ENCODE data around the gene DDX41. TPM values are rescaled to one million over a fixed set of nuclear protein-coding genes. Genes with fewer than 3 reads are reported as not detected.
"Not testable (repeated sequence)": the region's sequence is repeated elsewhere in the genome, so short reads cannot be mapped to it uniquely, and the experiment has no call there.

Gene DDX41
- polyA plus RNA-seq, 4 donors = 81.9 to 95.4 (median 87.6) TPM

GRCh38 chr5:177534433-177534832, 17.7 kb upstream of the DDX41 start:
- H3K4me1 ChIP-seq (ENCODE audit: control insufficient read depth in 3 of 3, insufficient read depth in 2 of 3, low read depth in 1 of 3, low read length in 2 of 3); H3K27me3 ChIP-seq (ENCODE audit: control insufficient read depth in 3 of 3, insufficient read depth in 3 of 3, low read length in 3 of 3); H3K9me3 ChIP-seq (ENCODE audit: control insufficient read depth in 2 of 2, insufficient read depth in 1 of 2, low read depth in 1 of 2, low read length in 1 of 2); FAIRE-seq; H3K4me3 ChIP-seq (ENCODE audit: low read depth in 1 of 3, low read length in 3 of 3); DNase-seq; H3K27ac ChIP-seq (ENCODE audit: low read depth in 1 of 3, low read length in 2 of 3): not testable (repeated sequence)
- WGBS, 3 donors = 95 to 97% (median 96%) methylated on average over 7 of the region's 7 CpGs
- peaks cover 16 to 78% (median 26%) of the 10 kb centered on the region in 3 donors for H3K36me3 ChIP-seq (ENCODE audit: control insufficient read depth in 3 of 3, insufficient read depth in 2 of 3, low read depth in 1 of 3, low read length in 3 of 3)

GRCh38 chr5:177531209-177531940, 14.6 kb upstream of the DDX41 start:
- Histone ChIP-seq H3K4me1 (ENCODE audit: control insufficient read depth in 3 of 3, insufficient read depth in 2 of 3, low read depth in 1 of 3, low read length in 2 of 3) (no peaks in the 10 kb centered on the region), H3K27ac (ENCODE audit: low read depth in 1 of 3, low read length in 2 of 3) (no peak overlapping the region), H3K27me3 (ENCODE audit: control insufficient read depth in 3 of 3, insufficient read depth in 3 of 3, low read length in 3 of 3) (no peaks in the 10 kb centered on the region), H3K9me3 (ENCODE audit: control insufficient read depth in 2 of 2, insufficient read depth in 1 of 2, low read depth in 1 of 2, low read length in 1 of 2) (no peaks in the 10 kb centered on the region), H3K4me3 (ENCODE audit: low read depth in 1 of 3, low read length in 3 of 3) (no peak overlapping the region), H3K36me3 (ENCODE audit: control insufficient read depth in 3 of 3, insufficient read depth in 2 of 3, low read depth in 1 of 3, low read length in 3 of 3) (peaks cover 4 to 84% (median 24%) of the 10 kb centered on the region in 3 donors)
- FAIRE-seq = no peak
- WGBS, 3 donors = 87 to 91% (median 90%) methylated on average over 27 of the region's 27 CpGs
- no peak for DNase-seq

GRCh38 chr5:177530638-177531037, 13.9 kb upstream of the DDX41 start:
- no peak overlapping the region for H3K4me3 ChIP-seq (ENCODE audit: low read depth in 1 of 3, low read length in 3 of 3)
- no peaks in the 10 kb centered on the region for H3K27me3 ChIP-seq (ENCODE audit: control insufficient read depth in 3 of 3, insufficient read depth in 3 of 3, low read length in 3 of 3)
- 81 to 96% (median 95%) methylated on average over 3 of the region's 3 CpGs for WGBS, 3 donors
- H3K27ac ChIP-seq (ENCODE audit: low read depth in 1 of 3, low read length in 2 of 3) = no peak overlapping the region
- no peaks in the 10 kb centered on the region for H3K9me3 ChIP-seq (ENCODE audit: control insufficient read depth in 2 of 2, insufficient read depth in 1 of 2, low read depth in 1 of 2, low read length in 1 of 2)
- no peaks in the 10 kb centered on the region for H3K4me1 ChIP-seq (ENCODE audit: control insufficient read depth in 3 of 3, insufficient read depth in 2 of 3, low read depth in 1 of 3, low read length in 2 of 3)
- DNase-seq = no peak
- H3K36me3 ChIP-seq (ENCODE audit: control insufficient read depth in 3 of 3, insufficient read depth in 2 of 3, low read depth in 1 of 3, low read length in 3 of 3) = peaks cover 6 to 86% (median 22%) of the 10 kb centered on the region in 3 donors
- FAIRE-seq = no peak

GRCh38 chr5:177529247-177530203, 12.8 kb upstream of the DDX41 start:
- DNase-seq = no peak

GRCh38 chr5:177528631-177529030, 11.9 kb upstream of the DDX41 start:
- DNase-seq (no peak), FAIRE-seq (no peak)
- no peak overlapping the region for H3K4me3 ChIP-seq (ENCODE audit: low read depth in 1 of 3, low read length in 3 of 3)
- no peaks in the 10 kb centered on the region for H3K27me3 ChIP-seq (ENCODE audit: control insufficient read depth in 3 of 3, insufficient read depth in 3 of 3, low read length in 3 of 3)
- H3K27ac ChIP-seq (ENCODE audit: low read depth in 1 of 3, low read length in 2 of 3) = no peak overlapping the region
- H3K9me3 ChIP-seq (ENCODE audit: control insufficient read depth in 2 of 2, insufficient read depth in 1 of 2, low read depth in 1 of 2, low read length in 1 of 2) = no peaks in the 10 kb centered on the region
- H3K4me1 ChIP-seq (ENCODE audit: control insufficient read depth in 3 of 3, insufficient read depth in 2 of 3, low read depth in 1 of 3, low read length in 2 of 3) = no peaks in the 10 kb centered on the region
- H3K36me3 ChIP-seq (ENCODE audit: control insufficient read depth in 3 of 3, insufficient read depth in 2 of 3, low read depth in 1 of 3, low read length in 3 of 3) = peaks cover 6 to 98% (median 25%) of the 10 kb centered on the region in 3 donors
- WGBS, 3 donors = 89 to 94% (median 91%) methylated on average over 10 of the region's 10 CpGs

More at GRCh38 chr5:177529247-177530203, 12.8 kb upstream of the DDX41 start:
- Histone ChIP-seq H3K4me1 (ENCODE audit: control insufficient read depth in 3 of 3, insufficient read depth in 2 of 3, low read depth in 1 of 3, low read length in 2 of 3) (no peaks in the 10 kb centered on the region), H3K27ac (ENCODE audit: low read depth in 1 of 3, low read length in 2 of 3) (no peak overlapping the region), H3K9me3 (ENCODE audit: control insufficient read depth in 2 of 2, insufficient read depth in 1 of 2, low read depth in 1 of 2, low read length in 1 of 2) (no peaks in the 10 kb centered on the region), H3K4me3 (ENCODE audit: low read depth in 1 of 3, low read length in 3 of 3) (no peak overlapping the region), H3K36me3 (ENCODE audit: control insufficient read depth in 3 of 3, insufficient read depth in 2 of 3, low read depth in 1 of 3, low read length in 3 of 3) (peaks cover 6 to 95% (median 24%) of the 10 kb centered on the region in 3 donors), H3K27me3 (ENCODE audit: control insufficient read depth in 3 of 3, insufficient read depth in 3 of 3, low read length in 3 of 3) (no peaks in the 10 kb centered on the region)
- 89 to 92% (median 91%) methylated on average over 12 of the region's 12 CpGs for WGBS, 3 donors
- no peak for FAIRE-seq

- Histone ChIP-seq H3K27me3 (ENCODE audit: control insufficient read depth in 3 of 3, insufficient read depth in 3 of 3, low read length in 3 of 3) (no peaks in the 10 kb centered on the region), H3K27ac (ENCODE audit: low read depth in 1 of 3, low read length in 2 of 3) (no peak overlapping the region), H3K9me3 (ENCODE audit: control insufficient read depth in 2 of 2, insufficient read depth in 1 of 2, low read depth in 1 of 2, low read length in 1 of 2) (no peaks in the 10 kb centered on the region), H3K4me3 (ENCODE audit: low read depth in 1 of 3, low read length in 3 of 3) (no peak overlapping the region), H3K36me3 (ENCODE audit: control insufficient read depth in 3 of 3, insufficient read depth in 2 of 3, low read depth in 1 of 3, low read length in 3 of 3) (peaks cover 6 to 93% (median 29%) of the 10 kb centered on the region in 3 donors), H3K4me1 (ENCODE audit: control insufficient read depth in 3 of 3, insufficient read depth in 2 of 3, low read depth in 1 of 3, low read length in 2 of 3) (no peaks in the 10 kb centered on the region)
- FAIRE-seq (no peak), DNase-seq (no peak)
- WGBS, 3 donors = 93 to 97% (median 96%) methylated on average over 8 of the region's 8 CpGs
Observed at GRCh38 chr5:177527595-177527994, 10.8 kb upstream of the DDX41 start.

GRCh38 chr5:177526791-177527190, 10.0 kb upstream of the DDX41 start:
- DNase-seq (no peak), FAIRE-seq (no peak)
- H3K4me3 ChIP-seq (ENCODE audit: low read depth in 1 of 3, low read length in 3 of 3) = no peak overlapping the region
- no peaks in the 10 kb centered on the region for H3K9me3 ChIP-seq (ENCODE audit: control insufficient read depth in 2 of 2, insufficient read depth in 1 of 2, low read depth in 1 of 2, low read length in 1 of 2)
- H3K27me3 ChIP-seq (ENCODE audit: control insufficient read depth in 3 of 3, insufficient read depth in 3 of 3, low read length in 3 of 3) = no peaks in the 10 kb centered on the region
- peaks cover 6 to 89% (median 29%) of the 10 kb centered on the region in 3 donors for H3K36me3 ChIP-seq (ENCODE audit: control insufficient read depth in 3 of 3, insufficient read depth in 2 of 3, low read depth in 1 of 3, low read length in 3 of 3)
- H3K4me1 ChIP-seq (ENCODE audit: control insufficient read depth in 3 of 3, insufficient read depth in 2 of 3, low read depth in 1 of 3, low read length in 2 of 3) = no peaks in the 10 kb centered on the region
- 90 to 92% (median 90%) methylated on average over 6 of the region's 6 CpGs for WGBS, 3 donors
- no peak overlapping the region for H3K27ac ChIP-seq (ENCODE audit: low read depth in 1 of 3, low read length in 2 of 3)

GRCh38 chr5:177526191-177526590, 9.4 kb upstream of the DDX41 start:
- H3K4me3 ChIP-seq (ENCODE audit: low read depth in 1 of 3, low read length in 3 of 3) = no peak overlapping the region
- H3K27ac ChIP-seq (ENCODE audit: low read depth in 1 of 3, low read length in 2 of 3) = no peak overlapping the region
- no peaks in the 10 kb centered on the region for H3K4me1 ChIP-seq (ENCODE audit: control insufficient read depth in 3 of 3, insufficient read depth in 2 of 3, low read depth in 1 of 3, low read length in 2 of 3)
- 94 to 96% (median 95%) methylated on average over 4 of the region's 4 CpGs for WGBS, 3 donors
- peaks cover 5 to 89% (median 26%) of the 10 kb centered on the region in 3 donors for H3K36me3 ChIP-seq (ENCODE audit: control insufficient read depth in 3 of 3, insufficient read depth in 2 of 3, low read depth in 1 of 3, low read length in 3 of 3)
- H3K9me3 ChIP-seq (ENCODE audit: control insufficient read depth in 2 of 2, insufficient read depth in 1 of 2, low read depth in 1 of 2, low read length in 1 of 2) = no peaks in the 10 kb centered on the region
- FAIRE-seq (no peak), DNase-seq (no peak)
- H3K27me3 ChIP-seq (ENCODE audit: control insufficient read depth in 3 of 3, insufficient read depth in 3 of 3, low read length in 3 of 3) = no peaks in the 10 kb centered on the region
